Ovary (tissue), 9 donors: ENCODE measurements around the gene SPAG16. TPM values are rescaled to one million over a fixed set of nuclear protein-coding genes. Genes with fewer than 3 reads are reported as not detected.

Source experiments
- DNase-seq, 5 donors: peaks; one replicate each; pipeline ENCODE4 v3.0.0-alpha.2; 2019 to 2020
- H3K27ac ChIP-seq, 2 donors: fragments of 200-600 bp; one replicate each; pipeline versions ENCODE4 v1.5.1 to v1.8.0; 2019 to 2022
- H3K27me3 ChIP-seq: fragments of 200-600 bp; one replicate; pipeline ENCODE4 v1.8.0; 2022
- H3K36me3 ChIP-seq: fragments of 200-600 bp; sonication (generic); one replicate; pipeline ENCODE4 v1.5.1; 2019
- H3K4me1 ChIP-seq: one replicate; pipeline ENCODE4 v1.8.1; 2013; ENCODE audit warnings: mild to moderate bottlenecking, moderate library complexity; ENCODE audit not compliant: insufficient read depth
- H3K4me3 ChIP-seq: fragments of 200-600 bp; sonication (generic); one replicate; pipeline ENCODE4 v1.5.1; 2017
- H3K9me3 ChIP-seq, 2 donors: fragments of 200-600 bp in 1 of 2; sonication (generic) in 1 of 2; one replicate each; pipeline versions ENCODE4 v1.5.1 to v1.8.1; 2013 to 2019; ENCODE audit warnings: mild to moderate bottlenecking in 1 of 2, moderate library complexity in 1 of 2
- CTCF ChIP-seq, 3 donors: fragments of 450-650 bp in 2 of 3; fragments of 200-600 bp in 1 of 3; IDR thresholded peaks; one replicate each; pipeline versions ENCODE4 v1.5.1 to v1.8.0; 2016 to 2022; ENCODE audit warnings: antibody characterized with exemption in 3 of 3, mild to moderate bottlenecking in 1 of 3
- EP300 ChIP-seq: sonication (generic); formaldehyde crosslinking; IDR thresholded peaks from one replicate; pipeline ENCODE4 v1.6.1; 2017; ENCODE audit warnings: antibody characterized with exemption
- POLR2A ChIP-seq: fragments of 450-650 bp; IDR thresholded peaks from one replicate; pipeline ENCODE4 v1.6.1; 2017; ENCODE audit warnings: antibody characterized with exemption, mild to moderate bottlenecking, moderate library complexity
- WGBS, 3 donors: extraction: QIAGEN DNeasy Blood & Tissue Kit in 1 of 3; methylation state at CpG; one replicate each; pipeline versions ENCODE4 v1.1.5 to v1.1.7; 2013 to 2017; 5-methylcytosine and 5-hydroxymethylcytosine counted together
- intact Hi-C, 4 donors: fragments of 100-400 bp; cut with DNase I; formaldehyde crosslinking; loops; one replicate each; pipeline versions ENCODE4 v1.11.0 to v1.15.1; 2022 to 2023
- microRNA-seq, 3 donors: library from miRNA; unstranded; fragments of <30 nt; microRNA quantifications; one replicate each; pipeline versions ENCODE4 to v1.2.0, GENCODE V29; 2019 to 2020
- polyA plus RNA-seq, 2 donors: library from polyadenylated mRNA; stranded (reverse); fragments of 200-250 nt in 1 of 2; fragments of 350-450 nt in 1 of 2; fragmentation: Illumina TruSeq in 1 of 2; extraction: RNeasy Lipid Tissue Mini Kit (QIAGEN cat#74804) in 1 of 2; gene quantifications; one replicate each; pipeline ENCODE4 v1.2.3, GENCODE V29; 2013 to 2014
- small RNA-seq: library from RNA; depleted of rRNA; stranded (forward); fragments of <200 nt; gene quantifications from one replicate; pipeline ENCODE3, GENCODE V24; 2016
- total RNA-seq, 7 donors: library from RNA; depleted of rRNA in 2 of 7; stranded (reverse); fragments of >200 nt in 2 of 7; fragmentation: NEBNext Ultra II Directional in 3 of 7; extraction: Animal tissue kit (Norgen Biotek cat#: 25700) in 3 of 7; gene quantifications; one replicate each; pipeline versions ENCODE4 v1.1.0 to v1.2.4, GENCODE V29; 2016 to 2023
- donor health status: DM: no; HTN: no; CAD: no; lungs with moderate emphysema.
- donor health status: DM: no; HTN: no; CAD: no.
- donor health status: Bipolar disorder and iron deficiency.
- donor health status: DM: yes; HTN: yes; CAD: no.
- donor health status: DM: no; HTN: no; CAD: no.
- donor health status: DM: yes; HTN: yes; CAD: no.

Gene SPAG16
- total and polyA plus RNA-seq, 9 donors = 25.2 to 58.7 (median 28.9) TPM

- no peaks in the 10 kb centered on the region for H3K9me3 ChIP-seq
- no peak overlapping the region for H3K27ac ChIP-seq
- intact Hi-C loops = no loop called here
- H3K36me3 ChIP-seq = no peaks in the 10 kb centered on the region
- H3K27me3 ChIP-seq = peaks cover 3% of the 10 kb centered on the region
- H3K4me1 ChIP-seq = no peaks in the 10 kb centered on the region
- TF ChIP-seq CTCF (IDR thresholded peaks at IDR 0.05) = no peak
- no peak for TF ChIP-seq POLR2A
- TF ChIP-seq EP300 = no peak
- H3K4me3 ChIP-seq = no peak overlapping the region
- no peak for DNase-seq
- WGBS, 3 donors = 83 to 85% (median 83%) methylated on average over 1 of the region's 1 CpG
Measured at GRCh38 chr2:214412679-214413078, 1128.4 kb downstream of the SPAG16 start.

- 93 to 95% (median 93%) methylated on average over 4 of the region's 4 CpGs for WGBS, 3 donors
- DNase-seq = no peak
- H3K36me3 ChIP-seq = no peaks in the 10 kb centered on the region
- no peaks in the 10 kb centered on the region for H3K27me3 ChIP-seq
- H3K4me3 ChIP-seq = no peak overlapping the region
- intact Hi-C loops = no loop called here
- no peaks in the 10 kb centered on the region for H3K9me3 ChIP-seq
- H3K27ac ChIP-seq = no peak overlapping the region
- TF ChIP-seq EP300 = no peak
- no peak for TF ChIP-seq CTCF (IDR thresholded peaks at IDR 0.05)
- TF ChIP-seq POLR2A = no peak
- H3K4me1 ChIP-seq = no peaks in the 10 kb centered on the region
Measured at GRCh38 chr2:214436470-214436869, 1152.2 kb downstream of the SPAG16 start.

DNA sequence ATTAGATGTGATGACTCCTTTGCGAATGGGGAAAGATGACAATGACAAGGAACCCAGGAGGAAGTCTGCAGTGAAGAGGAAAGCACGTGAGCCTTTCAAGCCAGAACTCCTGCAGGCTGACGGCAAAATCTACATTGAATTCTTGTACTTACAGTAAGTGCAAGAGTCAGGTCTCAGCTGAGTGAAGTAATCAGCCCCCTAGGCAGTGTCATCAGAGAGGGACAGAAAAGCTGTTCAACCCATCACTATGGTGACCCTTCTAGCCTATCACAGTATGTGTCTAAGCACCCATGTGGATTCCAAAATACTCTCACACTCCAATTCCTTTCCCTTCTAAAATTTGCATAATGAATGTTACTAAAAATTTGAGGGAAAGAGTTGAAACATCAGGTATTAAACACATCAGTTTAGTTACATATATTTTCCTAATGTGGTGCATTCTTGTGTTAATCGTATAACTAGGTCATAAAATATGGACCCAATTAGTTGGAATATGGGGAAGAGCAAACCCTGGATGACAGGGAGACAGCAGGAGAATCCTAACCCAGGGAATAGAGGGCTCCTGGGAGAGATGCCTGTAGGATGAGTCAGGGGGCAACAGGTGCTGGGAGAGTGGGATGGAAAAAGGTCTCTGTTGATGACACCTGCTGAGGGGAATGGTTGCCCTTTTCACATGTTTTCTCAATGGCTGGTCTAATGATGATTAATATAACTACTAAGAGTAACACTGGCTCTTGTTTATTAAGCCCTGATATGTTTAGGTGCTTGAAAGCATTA, 1166.0 kb downstream of the SPAG16 start:
- 82 to 86% (median 84%) methylated on average over 4 of the region's 4 CpGs for WGBS, 3 donors
- no peak for DNase-seq
- Histone ChIP-seq H3K4me3 (no peak overlapping the region), H3K9me3 (no peaks in the 10 kb centered on the region), H3K36me3 (no peaks in the 10 kb centered on the region), H3K27ac (no peak overlapping the region), H3K27me3 (no peaks in the 10 kb centered on the region), H3K4me1 (no peaks in the 10 kb centered on the region)
- intact Hi-C loops = no loop called here
- TF ChIP-seq POLR2A (no peak), CTCF (IDR thresholded peaks at IDR 0.05) (no peak), EP300 (no peak)

GRCh38 chr2:214451516-214452275, 1167.4 kb downstream of the SPAG16 start:
- TF ChIP-seq EP300 = no peak
- no peak for TF ChIP-seq CTCF (IDR thresholded peaks at IDR 0.05)
- TF ChIP-seq POLR2A = no peak
- 64 to 81% (median 72%) methylated on average over 2 of the region's 2 CpGs for WGBS, 3 donors
- no peak overlapping the region for H3K4me3 ChIP-seq
- H3K27ac ChIP-seq = no peak overlapping the region
- no peaks in the 10 kb centered on the region for H3K36me3 ChIP-seq
- no peaks in the 10 kb centered on the region for H3K4me1 ChIP-seq
- no peaks in the 10 kb centered on the region for H3K27me3 ChIP-seq
- DNase-seq = no peak
- no peaks in the 10 kb centered on the region for H3K9me3 ChIP-seq
- intact Hi-C loops = no loop called here

Small RNA genes lying within 50 kb of the gene (microRNA-seq; reads per million reads assigned to microRNA genes)
- 0 reads per million in 3 donors for gene MIR4438

Small RNA genes lying within 50 kb of the gene (small RNA-seq; reads per million reads assigned to genes)
- not detected for gene MIR4438

Other genes starting within 250 kb of the SPAG16 start
- gene IKZF2, start 132.9 kb upstream of the SPAG16 start, total RNA-seq = 1 to 10 TPM; 3.3 to 7.4 (median 5.3) TPM
- gene IKZF2, start 132.9 kb upstream of the SPAG16 start, polyA plus RNA-seq = 1 to 10 TPM in 1 of 2 donors, under 1 TPM in 1; 0.52 to 1.8 TPM